HepG2 (cell line): ENCODE measurements around the gene SLC2A2. TPM values are rescaled to one million over a fixed set of nuclear protein-coding genes. Genes with fewer than 3 reads are reported as not detected.

Experiments
- ATAC-seq: fragments of 200-7000 bp; cut with Tn5 transposase; 3 replicates; pipeline ENCODE4 v1.9.1; 2020; ENCODE audit warnings: mild to moderate bottlenecking, moderate library complexity
- BruUV-seq: library from RNA; stranded (reverse); fragments of 400-500 nt; replicated peaks from 2 replicates; lab custom pipeline; 2021; lab: Mats Ljungman, UMichigan
- CTCF ChIA-PET: fragments of 300-600 bp; formaldehyde crosslinking; extraction: SDS; loops from one replicate; lab custom pipeline; 2021; ENCODE audit warnings: low total read pairs, inconsistent platforms, low intra/inter-chr PET ratio; lab: Yijun Ruan, JAX
- POLR2A ChIA-PET: fragments of 350-600 bp; sonication (Branson Sonifier 250); formaldehyde crosslinking; loops from one replicate; lab custom pipeline; 2020; ENCODE audit warnings: antibody characterized with exemption, inconsistent platforms; lab: Yijun Ruan, JAX
- DNase-seq: peaks from one replicate; pipeline ENCODE4 v3.0.0-alpha.2; 2015; ENCODE audit warnings: low spot score
- FAIRE-seq: peaks from 3 replicates; lab custom pipeline; 2011; peaks lifted over from hg19 to GRCh38; lab: Jason Lieb, UNC
- H2AFZ ChIP-seq: one replicate; pipeline ENCODE4 v1.6.1; 2011; ENCODE audit warnings: low read length, inconsistent platforms
- H3K27ac ChIP-seq: fragments of 300-600 bp; 3 replicates; pipeline ENCODE4 v1.8.0; 2011; ENCODE audit warnings: mixed run types, mild to moderate bottlenecking, mixed read lengths, low read length, inconsistent platforms; ENCODE audit not compliant: insufficient read depth; ENCODE audit errors: extremely low read length
- H3K27me3 ChIP-seq, 2 experiments: fragments of 200-600 bp in 1 of 2; 2 replicates in 1 of 2; 3 replicates in 1 of 2; pipeline versions ENCODE4 v1.6.0 to v1.8.0; 2011; ENCODE audit warnings: low read length in 2 of 2, mild to moderate bottlenecking in 2 of 2, moderate library complexity in 2 of 2, inconsistent platforms in 1 of 2; ENCODE audit not compliant: insufficient read depth in 2 of 2, control insufficient read depth in 1 of 2
- H3K36me3 ChIP-seq, 2 experiments: fragments of 200-600 bp in 1 of 2; replicated peaks in 1 of 2; 2 replicates in 1 of 2; 3 replicates in 1 of 2; pipeline versions ENCODE4 v1.5.1 to v1.8.0; 2011; ENCODE audit warnings: low read length in 2 of 2, inconsistent platforms in 1 of 2; ENCODE audit not compliant: insufficient read depth in 2 of 2, control insufficient read depth in 1 of 2
- H3K4me1 ChIP-seq: 2 replicates; pipeline ENCODE4 v1.5.1; 2012; ENCODE audit warnings: low read length, inconsistent platforms; ENCODE audit not compliant: insufficient read depth
- H3K4me2 ChIP-seq: 2 replicates; pipeline ENCODE4 v1.6.0; 2011; ENCODE audit warnings: low read depth, low read length, inconsistent platforms
- H3K4me3 ChIP-seq, 3 experiments: fragments of 200-600 bp in 1 of 3; sonication (generic), shearing (Covaris generic) in 1 of 3; replicated peaks in 1 of 3; 2 replicates each; pipeline ENCODE4 v1.5.1; 2011 to 2016; ENCODE audit warnings: low read length in 3 of 3, inconsistent platforms in 2 of 3, low read depth in 2 of 3, mild to moderate bottlenecking in 2 of 3, control low read depth in 1 of 3, mixed read lengths in 1 of 3; ENCODE audit not compliant: insufficient read depth in 1 of 3
- H3K79me2 ChIP-seq: one replicate; pipeline ENCODE4 v1.6.1; 2011; ENCODE audit warnings: low read length, inconsistent platforms; ENCODE audit not compliant: insufficient read depth
- H3K9ac ChIP-seq: 2 replicates; pipeline ENCODE4 v1.6.0; 2011; ENCODE audit warnings: mild to moderate bottlenecking, low read depth, low read length, inconsistent platforms; ENCODE audit not compliant: insufficient read depth
- H3K9me3 ChIP-seq: 2 replicates; pipeline ENCODE4 v1.5.1; 2012; ENCODE audit warnings: mild to moderate bottlenecking, low read length
- H4K20me1 ChIP-seq: 2 replicates; pipeline ENCODE4 v1.6.0; 2011; ENCODE audit warnings: inconsistent platforms, mild to moderate bottlenecking, low read length, moderate library complexity; ENCODE audit not compliant: insufficient read depth
- ATAD3A ChIP-seq: sonication (generic); formaldehyde crosslinking; IDR thresholded peaks from 2 replicates; pipeline ENCODE4 v1.4.0; 2020; ENCODE audit warnings: missing genetic modification reagents
- ATF1 ChIP-seq: IDR thresholded peaks from 2 replicates; pipeline ENCODE4 v1.6.1; 2016; ENCODE audit warnings: mild to moderate bottlenecking, control low read depth
- ATRX ChIP-seq: sonication (generic); formaldehyde crosslinking; IDR thresholded peaks from 2 replicates; pipeline ENCODE4 v1.4.0; 2020; ENCODE audit warnings: missing genetic modification reagents, borderline replicate concordance
- EP300 ChIP-seq, 3 experiments: sonication (generic) in 1 of 3; formaldehyde crosslinking in 1 of 3; IDR thresholded peaks; 2 replicates each; pipeline versions ENCODE4 v1.5.1 to v1.6.1; 2011 to 2020; ENCODE audit warnings: low read depth in 2 of 3, low read length in 2 of 3, borderline replicate concordance in 1 of 3, improper control_type of control experiment in 1 of 3, mild to moderate bottlenecking in 1 of 3, missing genetic modification reagents in 1 of 3, moderate library complexity in 1 of 3
- GZF1 ChIP-seq: sonication (generic); formaldehyde crosslinking; IDR thresholded peaks from 2 replicates; pipeline ENCODE4 v1.5.1; 2020; ENCODE audit warnings: mild to moderate bottlenecking, missing genetic modification reagents
- MAFG ChIP-seq: sonication (generic); formaldehyde crosslinking; IDR thresholded peaks from 2 replicates; pipeline ENCODE4 v1.5.1; 2020; ENCODE audit warnings: mild to moderate bottlenecking, missing genetic modification reagents
- ZNF232 ChIP-seq: sonication (generic); formaldehyde crosslinking; IDR thresholded peaks from 2 replicates; pipeline ENCODE4 v1.4.0; 2020; ENCODE audit warnings: missing genetic modification reagents, borderline replicate concordance
- ZNF24 ChIP-seq: fragments of 450-650 bp; IDR thresholded peaks from 2 replicates; pipeline ENCODE4 v1.6.1; 2017; ENCODE audit warnings: antibody characterized with exemption, mild to moderate bottlenecking
- ZNF296 ChIP-seq: sonication (generic); formaldehyde crosslinking; conservative IDR thresholded peaks from 2 replicates; pipeline ENCODE4 v1.5.0; 2020; ENCODE audit warnings: mild to moderate bottlenecking, missing genetic modification reagents
- ZNF501 ChIP-seq: sonication (generic); formaldehyde crosslinking; IDR thresholded peaks from 2 replicates; pipeline ENCODE4 v1.5.1; 2020; ENCODE audit warnings: mild to moderate bottlenecking, moderate library complexity, missing genetic modification reagents
- ZNF543 ChIP-seq: sonication (generic); formaldehyde crosslinking; IDR thresholded peaks from 2 replicates; pipeline ENCODE4 v1.4.0; 2020; ENCODE audit warnings: mild to moderate bottlenecking, missing genetic modification reagents
- ZNF569 ChIP-seq: sonication (generic); formaldehyde crosslinking; IDR thresholded peaks from 2 replicates; pipeline ENCODE4 v1.5.0; 2020; ENCODE audit warnings: mild to moderate bottlenecking, missing genetic modification reagents, moderate library complexity, borderline replicate concordance
- WGBS: methylation state at CpG from one replicate; pipeline ENCODE4 v1.1.6; 2017; ENCODE audit warnings: low lambda C conversion rate; 5-methylcytosine and 5-hydroxymethylcytosine counted together
- in situ Hi-C: cut with HindIII; loops from 2 replicates; pipeline ENCODE4 v1.10.0; 2017; ENCODE audit warnings: low pct_unique_long_range_greater_than_20kb; ENCODE audit not compliant: extremely low pct_ligation_motif_present
- intact Hi-C: fragments of 100-400 bp; cut with micrococcal nuclease; formaldehyde crosslinking; loops from one replicate; pipeline ENCODE4 v1.10.0; 2022; ENCODE audit not compliant: unreplicated experiment
- polyA plus RNA-seq, 8 experiments: library from polyadenylated mRNA; depleted of rRNA in 3 of 8; stranded (reverse) in 7 of 8; unstranded in 1 of 8; fragments of >200 nt; fragmentation: Illumina TruSeq in 4 of 8; extraction: Trizol in 4 of 8; gene quantifications; 2 replicates each; pipeline versions ENCODE4 v1.2.1 to v1.2.3, GENCODE V29; 2011 to 2016; ENCODE audit warnings: low read depth in 4 of 8, missing spikeins in 1 of 8, mixed read lengths in 1 of 8; ENCODE audit not compliant: insufficient read depth in 1 of 8
- total RNA-seq, 5 experiments: library from RNA; depleted of rRNA; stranded (reverse); fragments of >200 nt; fragmentation: Illumina TruSeq; extraction: Trizol; gene quantifications; 2 replicates each; pipeline ENCODE4 v1.2.3, GENCODE V29; 2016; ENCODE audit warnings: low read depth in 1 of 5
- TF ChIP-seq, protein P1 (sequence below): sonication (generic); formaldehyde crosslinking; conservative IDR thresholded peaks from 2 replicates; pipeline ENCODE4 v1.8.0; 2022; ENCODE audit warnings: missing genetic modification reagents

The SLC2A2 gene
- total and polyA plus RNA-seq, 2 of the 13 experiments (the other 11 are each of a cell fraction or from before 2014, with no cell fraction given) = 19.5 to 23.2 TPM

GRCh38 chr3:170953736-170954135 lies 72.8 kb downstream of the SLC2A2 start:
- Histone ChIP-seq H3K9me3 (no peaks in the 10 kb centered on the region), H3K79me2 (no peaks in the 10 kb centered on the region), H4K20me1 (no peaks in the 10 kb centered on the region), H3K4me3 (no peak overlapping the region), H3K27me3 (peaks cover 0 to 8% of the 10 kb centered on the region in 2 experiments; a peak in 1 of 5 replicates), H3K4me2 (no peak overlapping the region), H3K4me1 (no peaks in the 10 kb centered on the region), H2AFZ (no peak overlapping the region), H3K9ac (no peak overlapping the region), H3K27ac (no peak overlapping the region), H3K36me3 (no peaks in the 10 kb centered on the region)
- intact Hi-C loops = no loop called here
- in situ Hi-C loops = no loop called here
- 69% methylated on average over 12 of the region's 12 CpGs for WGBS
- FAIRE-seq (no peak), DNase-seq (no peak), ATAC-seq (no peak)
- no peak for TF ChIP-seq ATAD3A (CRISPR knock-in tag)
- TF ChIP-seq GZF1 (CRISPR knock-in tag) = no peak
- no peak for TF ChIP-seq ZNF543 (CRISPR knock-in tag)
- no peak for TF ChIP-seq ATRX
- no peak for TF ChIP-seq ZNF296
- no peak for TF ChIP-seq EP300 (IDR thresholded peaks at IDR 0.05; ENCODE audit: low read depth in 2 of 2, low read length in 2 of 2)
- no peak for TF ChIP-seq EP300 (CRISPR knock-in tag; IDR thresholded peaks at IDR 0.05; ENCODE audit: borderline replicate concordance)
- TF ChIP-seq, protein P1, sequence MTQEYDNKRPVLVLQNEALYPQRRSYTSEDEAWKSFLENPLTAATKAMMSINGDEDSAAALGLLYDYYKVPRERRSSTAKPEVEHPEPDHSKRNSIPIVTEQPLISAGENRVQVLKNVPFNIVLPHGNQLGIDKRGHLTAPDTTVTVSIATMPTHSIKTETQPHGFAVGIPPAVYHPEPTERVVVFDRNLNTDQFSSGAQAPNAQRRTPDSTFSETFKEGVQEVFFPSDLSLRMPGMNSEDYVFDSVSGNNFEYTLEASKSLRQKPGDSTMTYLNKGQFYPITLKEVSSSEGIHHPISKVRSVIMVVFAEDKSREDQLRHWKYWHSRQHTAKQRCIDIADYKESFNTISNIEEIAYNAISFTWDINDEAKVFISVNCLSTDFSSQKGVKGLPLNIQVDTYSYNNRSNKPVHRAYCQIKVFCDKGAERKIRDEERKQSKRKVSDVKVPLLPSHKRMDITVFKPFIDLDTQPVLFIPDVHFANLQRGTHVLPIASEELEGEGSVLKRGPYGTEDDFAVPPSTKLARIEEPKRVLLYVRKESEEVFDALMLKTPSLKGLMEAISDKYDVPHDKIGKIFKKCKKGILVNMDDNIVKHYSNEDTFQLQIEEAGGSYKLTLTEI (CRISPR knock-in tag) = no peak
- TF ChIP-seq MAFG = no peak
- TF ChIP-seq ATF1 (CRISPR knock-in tag) = no peak
- TF ChIP-seq ZNF501 = no peak
- TF ChIP-seq ZNF24 = no peak
- no peak for TF ChIP-seq ZNF232
- no peak for TF ChIP-seq ZNF569 (CRISPR knock-in tag)
- POLR2A ChIA-PET = no interaction called here
- CTCF ChIA-PET = no interaction called here
- BruUV-seq = no TSS peak
